H1 (cell line): ENCODE data around the gene ZPR1. TPM values are rescaled to one million over a fixed set of nuclear protein-coding genes. Genes with fewer than 3 reads are reported as not detected.

Source experiments
- CTCF ChIA-PET: fragments of 300-600 bp; sonication (Branson Sonifier 250); formaldehyde crosslinking; loops from one replicate; lab custom pipeline; 2021; ENCODE audit not compliant: partially characterized antibody; lab: Charles Lee
- POLR2A ChIA-PET: fragments of 300-600 bp; sonication (Branson Sonifier 250); formaldehyde crosslinking; loops from one replicate; lab custom pipeline; 2021; ENCODE audit warnings: inconsistent platforms; ENCODE audit not compliant: partially characterized antibody; lab: Charles Lee
- DNase-seq, 2 experiments: peaks; one replicate each; pipeline versions ENCODE4 v3.0.0 to v3.0.0-alpha.2; 2010 to 2022; ENCODE audit warnings: low spot score in 2 of 2, low read depth in 1 of 2, mixed read lengths in 1 of 2
- FAIRE-seq: peaks from 2 replicates; lab custom pipeline; 2011; peaks lifted over from hg19 to GRCh38; lab: Jason Lieb, UNC
- H2AFZ ChIP-seq: 2 replicates; pipeline ENCODE4 v1.8.1; 2012; ENCODE audit warnings: low read length, inconsistent platforms
- H2AK5ac ChIP-seq: 2 replicates; pipeline ENCODE4 v1.6.1; 2013; ENCODE audit warnings: low read depth, low read length
- H2BK120ac ChIP-seq: replicated peaks from 2 replicates; pipeline ENCODE3; 2013; ENCODE audit warnings: low read depth, low read length, inconsistent platforms
- H2BK12ac ChIP-seq: 2 replicates; pipeline ENCODE4 v1.6.1; 2013; ENCODE audit warnings: low read depth, low read length
- H2BK15ac ChIP-seq: 2 replicates; pipeline ENCODE4 v1.6.1; 2013; ENCODE audit warnings: low read length
- H2BK20ac ChIP-seq: 2 replicates; pipeline ENCODE4 v1.6.1; 2013; ENCODE audit warnings: low read length
- H2BK5ac ChIP-seq: 2 replicates; pipeline ENCODE4 v1.6.1; 2013; ENCODE audit warnings: low read depth, low read length
- H3K14ac ChIP-seq: 2 replicates; pipeline ENCODE4 v1.6.1; 2013; ENCODE audit warnings: inconsistent platforms; ENCODE audit not compliant: insufficient read length
- H3K18ac ChIP-seq: 2 replicates; pipeline ENCODE4 v1.6.1; 2013; ENCODE audit warnings: low read length; ENCODE audit errors: extremely low read depth
- H3K23ac ChIP-seq: 2 replicates; pipeline ENCODE4 v1.6.1; 2013; ENCODE audit warnings: inconsistent platforms; ENCODE audit not compliant: insufficient read length
- H3K23me2 ChIP-seq: 2 replicates; pipeline ENCODE4 v1.6.1; 2013; ENCODE audit warnings: low read depth, low read length
- H3K27ac ChIP-seq: 2 replicates; pipeline ENCODE4 v1.6.1; 2011; ENCODE audit warnings: low read depth, low read length, inconsistent platforms
- H3K27me3 ChIP-seq, 4 experiments: replicated peaks in 1 of 4; 1 replicate in 1 of 4; 2 replicates in 3 of 4; pipeline versions ENCODE4 v1.6.1 to v1.8.1; 2011 to 2013; ENCODE audit warnings: low read length in 3 of 4, mild to moderate bottlenecking in 3 of 4, inconsistent platforms in 2 of 4, mixed read lengths in 2 of 4, moderate library complexity in 1 of 4; ENCODE audit not compliant: control insufficient read depth in 3 of 4, insufficient read depth in 3 of 4; ENCODE audit errors: extremely low read depth in 1 of 4
- H3K36me3 ChIP-seq, 4 experiments: 2 replicates each; pipeline versions ENCODE4 v1.6.1 to v1.8.1; 2011 to 2013; ENCODE audit warnings: mild to moderate bottlenecking in 4 of 4, low read length in 3 of 4, moderate library complexity in 2 of 4, control low read depth in 1 of 4, inconsistent platforms in 1 of 4; ENCODE audit not compliant: insufficient read depth in 4 of 4, control insufficient read depth in 2 of 4
- H3K4ac ChIP-seq: replicated peaks from 2 replicates; pipeline ENCODE3; 2013; ENCODE audit warnings: low read length, low read depth, mixed read lengths, inconsistent platforms; ENCODE audit not compliant: insufficient read length
- H3K4me1 ChIP-seq, 4 experiments: replicated peaks in 1 of 4; 1 replicate in 1 of 4; 2 replicates in 3 of 4; pipeline versions ENCODE4 v1.6.1 to v1.8.1; 2011 to 2013; ENCODE audit warnings: low read length in 3 of 4, inconsistent platforms in 2 of 4, mixed read lengths in 1 of 4; ENCODE audit not compliant: insufficient read depth in 4 of 4, control insufficient read depth in 3 of 4
- H3K4me2 ChIP-seq, 2 experiments: 2 replicates each; pipeline versions ENCODE4 v1.6.1 to v1.8.1; 2011 to 2013; ENCODE audit warnings: low read depth in 2 of 2, low read length in 2 of 2, control low read depth in 1 of 2, inconsistent platforms in 1 of 2, mild to moderate bottlenecking in 1 of 2; ENCODE audit not compliant: insufficient read depth in 1 of 2
- H3K4me3 ChIP-seq, 4 experiments: fragments of 200-600, 300-600 bp in 1 of 4; sonication (generic), shearing (Covaris generic), sonication (Bioruptor Twin) in 1 of 4; 2 replicates each; pipeline versions ENCODE4 v1.5.1 to v1.8.1; 2011 to 2016; ENCODE audit warnings: low read length in 4 of 4, low read depth in 3 of 4, control low read depth in 2 of 4, inconsistent platforms in 2 of 4, mild to moderate bottlenecking in 2 of 4, mixed read lengths in 1 of 4, moderate library complexity in 1 of 4; ENCODE audit not compliant: insufficient read depth in 2 of 4; ENCODE audit errors: extremely low read depth in 1 of 4
- H3K56ac ChIP-seq: replicated peaks from 2 replicates; pipeline ENCODE3; 2013; ENCODE audit warnings: low read depth, mild to moderate bottlenecking, mixed read lengths, low read length, inconsistent platforms; ENCODE audit not compliant: insufficient read length
- H3K79me1 ChIP-seq: 2 replicates; pipeline ENCODE4 v1.6.1; 2013; ENCODE audit warnings: low read depth, low read length, control low read depth
- H3K79me2 ChIP-seq, 2 experiments: 2 replicates each; pipeline versions ENCODE4 v1.6.1 to v1.8.1; 2012 to 2013; ENCODE audit warnings: low read length in 2 of 2, mild to moderate bottlenecking in 2 of 2, inconsistent platforms in 1 of 2; ENCODE audit not compliant: insufficient read depth in 2 of 2, control insufficient read depth in 1 of 2
- H3K9ac ChIP-seq, 4 experiments: replicated peaks in 1 of 4; 1 replicate in 1 of 4; 2 replicates in 3 of 4; pipeline versions ENCODE4 v1.6.1 to v1.8.1; 2011 to 2013; ENCODE audit warnings: low read depth in 3 of 4, low read length in 3 of 4, control low read depth in 2 of 4, mild to moderate bottlenecking in 2 of 4, moderate library complexity in 2 of 4, inconsistent platforms in 1 of 4; ENCODE audit errors: extremely low read depth in 1 of 4
- H3K9me3 ChIP-seq, 2 experiments: 2 replicates each; pipeline versions ENCODE4 v1.6.1 to v1.8.1; 2012 to 2013; ENCODE audit warnings: mild to moderate bottlenecking in 2 of 2, moderate library complexity in 2 of 2, control low read depth in 1 of 2, inconsistent platforms in 1 of 2, low read depth in 1 of 2, low read length in 1 of 2, mixed read lengths in 1 of 2; ENCODE audit not compliant: insufficient read depth in 2 of 2
- H4K20me1 ChIP-seq, 2 experiments: replicated peaks in 1 of 2; 2 replicates each; pipeline versions ENCODE3 to v1.8.1; 2011 to 2013; ENCODE audit warnings: inconsistent platforms in 2 of 2, low read length in 2 of 2, mild to moderate bottlenecking in 1 of 2; ENCODE audit not compliant: insufficient read depth in 2 of 2, control insufficient read depth in 1 of 2
- H4K5ac ChIP-seq: 2 replicates; pipeline ENCODE4 v1.6.1; 2013; ENCODE audit warnings: low read length, low read depth, mixed read lengths, inconsistent platforms; ENCODE audit not compliant: insufficient read length
- H4K8ac ChIP-seq: 2 replicates; pipeline ENCODE4 v1.8.0; 2013; ENCODE audit warnings: mild to moderate bottlenecking, moderate library complexity, low read length, inconsistent platforms; ENCODE audit not compliant: insufficient read depth; ENCODE audit errors: extremely low read depth
- H4K91ac ChIP-seq: replicated peaks from 2 replicates; pipeline ENCODE3; 2013; ENCODE audit warnings: low read length, mixed read lengths, inconsistent platforms; ENCODE audit not compliant: insufficient read length
- CEBPB ChIP-seq: IDR thresholded peaks from 2 replicates; pipeline ENCODE4 v1.6.1; 2012; ENCODE audit warnings: low read depth, low read length
- CHD2 ChIP-seq: IDR thresholded peaks from 2 replicates; pipeline ENCODE4 v1.6.1; 2012; ENCODE audit warnings: low read length, improper control_type of control experiment
- FOSL1 ChIP-seq: IDR thresholded peaks from 2 replicates; pipeline ENCODE4 v1.6.1; 2011; ENCODE audit warnings: mild to moderate bottlenecking, low read depth, low read length, moderate library complexity; ENCODE audit not compliant: insufficient read depth
- HDAC2 ChIP-seq, 2 experiments: fragments of 300-600 bp in 1 of 2; sonication (generic) in 1 of 2; IDR thresholded peaks; 2 replicates each; pipeline ENCODE4 v1.6.1; 2011 to 2012; ENCODE audit warnings: low read depth in 2 of 2, low read length in 2 of 2, mild to moderate bottlenecking in 2 of 2, moderate library complexity in 2 of 2, borderline replicate concordance in 1 of 2, inconsistent platforms in 1 of 2
- MAFK ChIP-seq: IDR thresholded peaks from 2 replicates; pipeline ENCODE4 v1.6.1; 2012; ENCODE audit warnings: low read depth, mild to moderate bottlenecking, improper control_type of control experiment, low read length
- SIRT6 ChIP-seq: IDR thresholded peaks from one replicate; pipeline ENCODE4 v1.7.1; 2012; ENCODE audit warnings: low read length, inconsistent platforms
- SIX5 ChIP-seq: IDR thresholded peaks from 2 replicates; pipeline ENCODE4 v1.6.1; 2011; ENCODE audit warnings: mild to moderate bottlenecking, low read depth, low read length
- SUZ12 ChIP-seq: fragments of 200-600 bp; sonication (generic); IDR thresholded peaks from 2 replicates; pipeline ENCODE4 v1.6.1; 2012; ENCODE audit warnings: mild to moderate bottlenecking, inconsistent platforms, low read length, moderate library complexity, mixed read lengths
- TBP ChIP-seq: IDR thresholded peaks from 2 replicates; pipeline ENCODE4 v1.6.1; 2011; ENCODE audit warnings: low read depth, low read length, improper control_type of control experiment
- USF2 ChIP-seq: IDR thresholded peaks from 2 replicates; pipeline ENCODE4 v1.6.1; 2011; ENCODE audit warnings: low read length, improper control_type of control experiment
- WGBS, 2 experiments: shearing (Covaris generic) in 1 of 2; methylation state at CpG; one replicate each; pipeline versions ENCODE4 v1.1.6 to v1.1.7; 2013 to 2015; ENCODE audit warnings: low lambda C conversion rate in 2 of 2, mixed read lengths in 2 of 2, inconsistent platforms in 1 of 2, low coverage in 1 of 2, missing lambda C conversion rate in 1 of 2; ENCODE audit not compliant: insufficient replicate concordance in 2 of 2, insufficient coverage in 1 of 2, insufficient read length in 1 of 2; ENCODE audit errors: extremely low coverage in 1 of 2, missing lambda C conversion rate in 1 of 2; 5-methylcytosine and 5-hydroxymethylcytosine counted together
- polyA plus RNA-seq, 7 experiments: library from polyadenylated mRNA; depleted of rRNA in 3 of 7; stranded (reverse) in 5 of 7; unstranded in 2 of 7; fragments of >200 nt in 5 of 7; fragments of 200-250 nt in 2 of 7; gene quantifications; 1 replicate in 5 of 7; 2 replicates in 1 of 7; 4 replicates in 1 of 7; pipeline versions ENCODE4 v1.2.1 to v1.2.3, GENCODE V29; 2011 to 2013; ENCODE audit warnings: missing spikeins in 2 of 7, mixed read lengths in 2 of 7
- total RNA-seq: library from RNA; stranded (reverse); fragmentation: NEBNext Ultra II Directional; extraction: Animal tissue kit (Norgen Biotek cat#: 25700); gene quantifications from 2 replicates; pipeline ENCODE4 v1.2.1, GENCODE V29; 2021
- TF ChIP-seq, protein P1 (sequence below): IDR thresholded peaks from 2 replicates; pipeline ENCODE4 v1.6.1; 2012; ENCODE audit warnings: low read length, inconsistent platforms

The ZPR1 gene
- total and polyA plus RNA-seq, 2 of the 8 experiments (the other 6 are each of a cell fraction or from before 2014, with no cell fraction given), result 36.7 to 70.5 TPM

- 87% methylated on average over 1 of the region's 1 CpG; no CpG with 5 or more reads in 1 of the 2 experiments for WGBS, 2 experiments
- H3K9me3 ChIP-seq, result no peaks in the 10 kb centered on the region
- no peak overlapping the region for H2BK120ac ChIP-seq
- H3K9ac ChIP-seq, result no peak overlapping the region
- POLR2A ChIA-PET, result interaction anchor here (1.4 kb wide), 1 partner anchor 23 kb away, joined by 3 read pairs; no protein-coding TSS in a partner anchor
- H4K8ac ChIP-seq, result no peak overlapping the region
- H4K20me1 ChIP-seq, result no peaks in the 10 kb centered on the region
- FAIRE-seq (no peak), DNase-seq (no peak)
- no peak overlapping the region for H3K4me3 ChIP-seq
- no peaks in the 10 kb centered on the region for H3K36me3 ChIP-seq
- CTCF ChIA-PET, result interaction anchor here (0.6 to 2.0 kb wide), 12 partner anchors 10 to 326 kb away, joined by 3 to 11 read pairs (median 4); partner anchors contain the start of genes APOA1, APOA4 and APOA5
- no peak overlapping the region for H2BK20ac ChIP-seq
- no peak overlapping the region for H4K91ac ChIP-seq
- H3K18ac ChIP-seq, result no peak overlapping the region
- H3K27me3 ChIP-seq, result no peaks in the 10 kb centered on the region
- no peak overlapping the region for H3K27ac ChIP-seq
- H3K4ac ChIP-seq, result no peak overlapping the region
- H3K4me1 ChIP-seq, result no peaks in the 10 kb centered on the region
- no peak overlapping the region for H2AK5ac ChIP-seq
- no peak overlapping the region for H4K5ac ChIP-seq
- no peak overlapping the region for H2AFZ ChIP-seq
- no peaks in the 10 kb centered on the region for H3K79me1 ChIP-seq
- H3K23ac ChIP-seq, result no peak overlapping the region
- H3K23me2 ChIP-seq, result no peaks in the 10 kb centered on the region; the same call in 1 of the 2 replicates
- no peak overlapping the region for H2BK12ac ChIP-seq
- no peaks in the 10 kb centered on the region for H3K79me2 ChIP-seq
- no peak overlapping the region for H3K56ac ChIP-seq
- no peak overlapping the region for H3K4me2 ChIP-seq
- H2BK5ac ChIP-seq, result no peak overlapping the region
- H3K14ac ChIP-seq, result no peak overlapping the region
- H2BK15ac ChIP-seq, result no peak overlapping the region
- TF ChIP-seq SIRT6 (no peak), TBP (no peak), CHD2 (no peak), MAFK (no peak), FOSL1 (no peak), HDAC2 (IDR thresholded peaks at IDR 0.05; ENCODE audit: borderline replicate concordance in 1 of 2, low read depth in 2 of 2, low read length in 2 of 2) (no peak), SIX5 (no peak), USF2 (no peak), CEBPB (no peak), SUZ12 (no peak)
- TF ChIP-seq, protein P1, sequence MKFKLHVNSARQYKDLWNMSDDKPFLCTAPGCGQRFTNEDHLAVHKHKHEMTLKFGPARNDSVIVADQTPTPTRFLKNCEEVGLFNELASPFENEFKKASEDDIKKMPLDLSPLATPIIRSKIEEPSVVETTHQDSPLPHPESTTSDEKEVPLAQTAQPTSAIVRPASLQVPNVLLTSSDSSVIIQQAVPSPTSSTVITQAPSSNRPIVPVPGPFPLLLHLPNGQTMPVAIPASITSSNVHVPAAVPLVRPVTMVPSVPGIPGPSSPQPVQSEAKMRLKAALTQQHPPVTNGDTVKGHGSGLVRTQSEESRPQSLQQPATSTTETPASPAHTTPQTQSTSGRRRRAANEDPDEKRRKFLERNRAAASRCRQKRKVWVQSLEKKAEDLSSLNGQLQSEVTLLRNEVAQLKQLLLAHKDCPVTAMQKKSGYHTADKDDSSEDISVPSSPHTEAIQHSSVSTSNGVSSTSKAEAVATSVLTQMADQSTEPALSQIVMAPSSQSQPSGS, result no peak
These were observed 25.3 kb upstream of the ZPR1 start for GRCh38 chr11:116813170-116813569.
